K562 (cell line): ENCODE results near the gene PTPRE. TPM values are rescaled to one million over a fixed set of nuclear protein-coding genes. Genes with fewer than 3 reads are reported as not detected.

Source experiments
- ATAC-seq: fragments of 200-7000 bp; cut with Tn5 transposase; 3 replicates; pipeline ENCODE4 v1.9.1; 2020; ENCODE audit warnings: moderate library complexity
- BruUV-seq: library from RNA; stranded (reverse); fragments of 400-500 nt; replicated peaks from 2 replicates; lab custom pipeline; 2021; lab: Mats Ljungman, UMichigan
- CTCF ChIA-PET: fragments of 300-600 bp; formaldehyde crosslinking; extraction: SDS; loops from one replicate; lab custom pipeline; 2021; ENCODE audit warnings: low intra/inter-chr PET ratio; lab: Yijun Ruan, JAX
- POLR2A ChIA-PET: fragments of 300-600, 350-650 bp; sonication (Branson Sonifier 250); formaldehyde crosslinking; extraction: SDS; loops from one replicate; lab custom pipeline; 2021; ENCODE audit warnings: antibody characterized with exemption, inconsistent platforms; lab: Yijun Ruan, JAX
- DNase-seq, 4 experiments: peaks; one replicate each; pipeline versions ENCODE4 v3.0.0 to v3.0.0-alpha.2; 2011 to 2018; ENCODE audit warnings: low spot score in 3 of 4, mixed read lengths in 3 of 4; ENCODE audit errors: extremely low read depth in 1 of 4
- FAIRE-seq: peaks from 2 replicates; lab custom pipeline; 2011; peaks lifted over from hg19 to GRCh38; lab: Jason Lieb, UNC
- H2AFZ ChIP-seq: 2 replicates; pipeline ENCODE4 v1.6.0; 2011; ENCODE audit warnings: low read depth, low read length, control low read depth, inconsistent platforms
- H3K27ac ChIP-seq: fragments of 200-600 bp; 3 replicates; pipeline ENCODE4 v1.8.0; 2011; ENCODE audit warnings: low read depth, mild to moderate bottlenecking, control low read depth, inconsistent platforms, low read length, moderate library complexity, mixed read lengths; ENCODE audit errors: extremely low read depth
- H3K27me3 ChIP-seq, 2 experiments: fragments of 300-600 bp in 1 of 2; 2 replicates in 1 of 2; 3 replicates in 1 of 2; pipeline versions ENCODE4 v1.6.0 to v1.8.0; 2011; ENCODE audit warnings: inconsistent platforms in 2 of 2, low read length in 2 of 2, mild to moderate bottlenecking in 1 of 2, mixed read lengths in 1 of 2, moderate library complexity in 1 of 2; ENCODE audit not compliant: control insufficient read depth in 2 of 2, insufficient read depth in 2 of 2
- H3K36me3 ChIP-seq: fragments of 300-600 bp; 3 replicates; pipeline ENCODE4 v1.8.0; 2011; ENCODE audit warnings: mild to moderate bottlenecking, low read length, inconsistent platforms; ENCODE audit not compliant: control insufficient read depth, insufficient read depth
- H3K4me1 ChIP-seq, 2 experiments: fragments of 200-600 bp in 1 of 2; replicated peaks in 1 of 2; 2 replicates in 1 of 2; 3 replicates in 1 of 2; pipeline versions ENCODE4 v1.5.1 to v1.8.0; 2011; ENCODE audit warnings: inconsistent platforms in 2 of 2, low read length in 2 of 2, mild to moderate bottlenecking in 1 of 2, mixed read lengths in 1 of 2, moderate library complexity in 1 of 2; ENCODE audit not compliant: control insufficient read depth in 2 of 2, insufficient read depth in 2 of 2
- H3K4me2 ChIP-seq: 2 replicates; pipeline ENCODE4 v1.6.1; 2011; ENCODE audit warnings: low read length, control low read depth, inconsistent platforms, mixed read lengths; ENCODE audit not compliant: insufficient read depth
- H3K4me3 ChIP-seq: fragments of 200-600 bp; sonication (generic), shearing (Covaris generic); 2 replicates; pipeline ENCODE4 v1.5.1; 2016; ENCODE audit warnings: control low read depth, inconsistent platforms
- H3K79me2 ChIP-seq: fragments of 200-600 bp; 3 replicates; pipeline ENCODE4 v1.8.0; 2011; ENCODE audit warnings: low read length, inconsistent platforms; ENCODE audit not compliant: control insufficient read depth, insufficient read depth
- H3K9ac ChIP-seq, 2 experiments: 2 replicates each; pipeline versions ENCODE4 v1.6.0 to v1.6.1; 2011; ENCODE audit warnings: low read depth in 2 of 2, low read length in 2 of 2, control low read depth in 1 of 2, inconsistent platforms in 1 of 2, mild to moderate bottlenecking in 1 of 2, mixed read lengths in 1 of 2; ENCODE audit not compliant: insufficient read depth in 1 of 2
- H3K9me1 ChIP-seq: one replicate; pipeline ENCODE4 v1.6.0; 2011; ENCODE audit warnings: inconsistent platforms, mild to moderate bottlenecking, low read length, moderate library complexity; ENCODE audit not compliant: control insufficient read depth, insufficient read depth
- H3K9me3 ChIP-seq: replicated peaks from 2 replicates; pipeline ENCODE4 v1.5.1; 2011; ENCODE audit warnings: low read depth, low read length, inconsistent platforms; ENCODE audit not compliant: control insufficient read depth, insufficient read depth
- H4K20me1 ChIP-seq: replicated peaks from 2 replicates; pipeline ENCODE4 v1.6.1; 2011; ENCODE audit warnings: low read length, inconsistent platforms, mixed read lengths; ENCODE audit not compliant: control insufficient read depth, insufficient read depth
- BCOR ChIP-seq: fragments of 450-650 bp; IDR thresholded peaks from 2 replicates; pipeline ENCODE4 v1.6.1; 2016
- CCAR2 ChIP-seq: fragments of 200-400 bp; formaldehyde crosslinking; IDR thresholded peaks from 2 replicates; pipeline ENCODE4 v1.6.1; 2017; ENCODE audit warnings: mild to moderate bottlenecking, low read depth, low read length
- CHD2 ChIP-seq: IDR thresholded peaks from 2 replicates; pipeline ENCODE4 v1.6.1; 2011; ENCODE audit warnings: low read depth, low read length
- GTF2B ChIP-seq: IDR thresholded peaks from 2 replicates; pipeline ENCODE4 v1.6.1; 2011; ENCODE audit not compliant: insufficient read length; ENCODE audit errors: extremely low read depth
- RB1 ChIP-seq: fragments of 450-650 bp; IDR thresholded peaks from 2 replicates; pipeline ENCODE4 v1.6.1; 2017; ENCODE audit warnings: low read depth, mild to moderate bottlenecking
- TAF15 ChIP-seq: fragments of 200-400 bp; formaldehyde crosslinking; IDR thresholded peaks from 2 replicates; pipeline ENCODE4 v1.6.1; 2017; ENCODE audit warnings: mild to moderate bottlenecking, low read depth, low read length, moderate library complexity
- ZBTB33 ChIP-seq: sonication (generic); formaldehyde crosslinking; IDR thresholded peaks from 2 replicates; pipeline ENCODE4 v1.8.1; 2023; ENCODE audit warnings: mild to moderate bottlenecking, missing genetic modification reagents
- ZNF224 ChIP-seq: sonication (generic); formaldehyde crosslinking; IDR thresholded peaks from 2 replicates; pipeline ENCODE4 v1.8.0; 2022; ENCODE audit warnings: mild to moderate bottlenecking, missing genetic modification reagents
- ZNF232 ChIP-seq: sonication (generic); formaldehyde crosslinking; IDR thresholded peaks from 2 replicates; pipeline ENCODE4 v1.8.0; 2022; ENCODE audit warnings: mild to moderate bottlenecking, missing genetic modification reagents
- ZNF408 ChIP-seq: fragments of 250-450 bp; sonication (Bioruptor Pico); IDR thresholded peaks from 2 replicates; pipeline ENCODE4 v1.4.0; 2020; ENCODE audit warnings: low read depth, mild to moderate bottlenecking, moderate library complexity
- ZNF444 ChIP-seq: fragments of 250-450 bp; sonication (Bioruptor Pico); IDR thresholded peaks from 2 replicates; pipeline ENCODE4 v1.4.0; 2020; ENCODE audit warnings: mild to moderate bottlenecking, moderate library complexity
- ZNF592 ChIP-seq: fragments of 450-650 bp; IDR thresholded peaks from 2 replicates; pipeline ENCODE4 v1.6.1; 2017; ENCODE audit warnings: antibody characterized with exemption, mild to moderate bottlenecking
- WGBS: fragments of 100-300 bp; shearing (Covaris generic); methylation state at CpG from one replicate; pipeline ENCODE4 v1.1.6; 2016; ENCODE audit warnings: low coverage, mixed read lengths; ENCODE audit not compliant: insufficient coverage; ENCODE audit errors: missing lambda C conversion rate; 5-methylcytosine and 5-hydroxymethylcytosine counted together
- in situ Hi-C: fragments of 300-500 bp; cut with MboI; formaldehyde crosslinking; loops from 4 replicates; pipeline ENCODE4 v1.15.0; 2018; ENCODE audit warnings: inconsistent platforms, mixed read lengths
- intact Hi-C: fragments of 100-400 bp; cut with micrococcal nuclease; formaldehyde crosslinking; loops from 2 replicates; pipeline ENCODE4 v1.14.2; 2022
- polyA plus RNA-seq, 8 experiments: library from polyadenylated mRNA; depleted of rRNA in 4 of 8; stranded (reverse) in 5 of 8; unstranded in 3 of 8; fragments of >200 nt; fragmentation: Nextera tagmentation in 2 of 8; fragmentation: Illumina TruSeq in 1 of 8; extraction: Ambion mirVana in 2 of 8; extraction: Trizol in 1 of 8; gene quantifications; 2 replicates each; pipeline versions ENCODE4 v1.2.1 to v1.2.3, GENCODE V29; 2011 to 2014; ENCODE audit warnings: inconsistent platforms in 1 of 8, missing spikeins in 1 of 8
- total RNA-seq, 7 experiments: library from RNA; depleted of rRNA in 6 of 7; stranded (reverse); fragments of >200 nt in 6 of 7; fragmentation: Illumina TruSeq in 2 of 7; extraction: Trizol in 2 of 7; gene quantifications; 2 replicates each; pipeline versions ENCODE4 v1.2.1 to v1.2.3, GENCODE V29; 2011 to 2021; ENCODE audit warnings: low replicate concordance in 1 of 7

Gene PTPRE
- total and polyA plus RNA-seq, 9 of the 15 experiments (the other 6 are each of a cell fraction or from before 2014, with no cell fraction given) = 0.01 to 0.13 (median 0.04) TPM; not detected in 4

- TF ChIP-seq ZNF408 (CRISPR knock-in tag) = no peak
Measured at GRCh38 chr10:128028508-128029289, 121.8 kb downstream of the PTPRE start (continued).

- POLR2A ChIA-PET = no interaction called here
- intact Hi-C loops = no loop called here
- no TSS peak for BruUV-seq
- no peak for TF ChIP-seq BCOR
- TF ChIP-seq ZNF444 (CRISPR knock-in tag) = no peak
- no peak for TF ChIP-seq ZNF232 (CRISPR knock-in tag)
- TF ChIP-seq ZNF592 = no peak
- no peak for TF ChIP-seq TAF15
- TF ChIP-seq CCAR2 = no peak
- no peak for TF ChIP-seq GTF2B
- no peak for TF ChIP-seq ZBTB33 (CRISPR knock-in tag)
- no peak for TF ChIP-seq RB1
- no peak for TF ChIP-seq ZNF224 (CRISPR knock-in tag)
- TF ChIP-seq CHD2 = no peak
Measured at GRCh38 chr10:128029290-128029651, 122.4 kb downstream of the PTPRE start.

More at GRCh38 chr10:128029290-128029651, 122.4 kb downstream of the PTPRE start:
- H3K36me3 ChIP-seq = no peaks in the 10 kb centered on the region
- H3K4me2 ChIP-seq = no peak overlapping the region
- ATAC-seq (no peak), FAIRE-seq (no peak), DNase-seq (no peak)
- no peak overlapping the region for H2AFZ ChIP-seq
- peaks cover 0 to 30% of the 10 kb centered on the region in 2 experiments; a peak in 2 of 5 replicates for H3K27me3 ChIP-seq
- H3K9me1 ChIP-seq = no peaks in the 10 kb centered on the region
- no peaks in the 10 kb centered on the region for H3K79me2 ChIP-seq
- H3K27ac ChIP-seq = no peak overlapping the region
- no peak overlapping the region for H3K4me3 ChIP-seq
- CTCF ChIA-PET = no interaction called here
- no peaks in the 10 kb centered on the region for H3K4me1 ChIP-seq
- no peaks in the 10 kb centered on the region for H3K9me3 ChIP-seq
- in situ Hi-C loops = no loop called here
- H3K9ac ChIP-seq = no peak overlapping the region
- 2% methylated on average over 5 of the region's 7 CpGs for WGBS
- no peaks in the 10 kb centered on the region for H4K20me1 ChIP-seq
